Thyroid gland (tissue), 4 donors: ENCODE measurements around the gene ST8SIA2. TPM values are rescaled to one million over a fixed set of nuclear protein-coding genes. Genes with fewer than 3 reads are reported as not detected.

Source experiments
- DNase-seq, 2 donors: peaks; one replicate each; pipeline ENCODE4 v3.0.0-alpha.2; 2019
- H3K27ac ChIP-seq, 3 donors: fragments of 200-600 bp; sonication (generic); 1 replicate in 2 of 3; 2 replicates in 1 of 3; pipeline ENCODE4 v1.5.1; 2016 to 2019; ENCODE audit warnings: mild to moderate bottlenecking in 1 of 3, moderate library complexity in 1 of 3
- H3K27me3 ChIP-seq: fragments of 200-600 bp; sonication (generic); one replicate; pipeline ENCODE4 v1.5.1; 2019
- H3K36me3 ChIP-seq, 2 donors: fragments of 200-600 bp; sonication (generic); one replicate each; pipeline ENCODE4 v1.5.1; 2016 to 2019
- H3K4me1 ChIP-seq, 2 donors: fragments of 200-600 bp; sonication (generic); one replicate each; pipeline ENCODE4 v1.5.1; 2017 to 2019
- H3K4me3 ChIP-seq, 3 donors: fragments of 200-600 bp; sonication (generic); replicated peaks in 1 of 3; 1 replicate in 2 of 3; 2 replicates in 1 of 3; pipeline ENCODE4 v1.5.1; 2016; ENCODE audit warnings: mild to moderate bottlenecking in 1 of 3
- H3K9me3 ChIP-seq: fragments of 200-600 bp; sonication (generic); one replicate; pipeline ENCODE4 v1.5.1; 2017
- CTCF ChIP-seq, 6 experiments: fragments of 200-600 bp in 3 of 6; fragments of 450-650 bp in 3 of 6; sonication (generic) in 3 of 6; IDR thresholded peaks; one replicate each; pipeline ENCODE4 v1.5.1; 2016 to 2019; ENCODE audit warnings: antibody characterized with exemption in 6 of 6, mild to moderate bottlenecking in 2 of 6, inconsistent platforms in 1 of 6, moderate library complexity in 1 of 6
- POLR2A ChIP-seq, 2 donors: fragments of 450-650 bp; IDR thresholded peaks; one replicate each; pipeline ENCODE4 v1.6.1; 2017; ENCODE audit warnings: antibody characterized with exemption in 2 of 2, mild to moderate bottlenecking in 2 of 2, moderate library complexity in 1 of 2
- WGBS, 2 donors: methylation state at CpG; one replicate each; pipeline ENCODE4 v1.1.5; 2017; 5-methylcytosine and 5-hydroxymethylcytosine counted together
- intact Hi-C: fragments of 100-400 bp; cut with DNase I; formaldehyde crosslinking; loops from one replicate; pipeline ENCODE4 v1.15.1; 2023
- total RNA-seq, 4 donors: library from RNA; depleted of rRNA; stranded (reverse); fragments of >200 nt; gene quantifications; one replicate each; pipeline ENCODE4 v1.2.3, GENCODE V29; 2016

Gene ST8SIA2, protein sequence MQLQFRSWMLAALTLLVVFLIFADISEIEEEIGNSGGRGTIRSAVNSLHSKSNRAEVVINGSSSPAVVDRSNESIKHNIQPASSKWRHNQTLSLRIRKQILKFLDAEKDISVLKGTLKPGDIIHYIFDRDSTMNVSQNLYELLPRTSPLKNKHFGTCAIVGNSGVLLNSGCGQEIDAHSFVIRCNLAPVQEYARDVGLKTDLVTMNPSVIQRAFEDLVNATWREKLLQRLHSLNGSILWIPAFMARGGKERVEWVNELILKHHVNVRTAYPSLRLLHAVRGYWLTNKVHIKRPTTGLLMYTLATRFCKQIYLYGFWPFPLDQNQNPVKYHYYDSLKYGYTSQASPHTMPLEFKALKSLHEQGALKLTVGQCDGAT
- total RNA-seq: 1 to 10 TPM in 1 of 4 donors, under 1 TPM in 1, not detected in 2; under 0.01 to 4.3 TPM

- Histone ChIP-seq H3K4me1 (peaks cover 16 to 19% of the 10 kb centered on the region in 2 donors), H3K27me3 (no peaks in the 10 kb centered on the region)
- 6 to 10% methylated on average over 35 to 44 of the region's 78 CpGs for WGBS, 2 donors
Observed at GRCh38 chr15:92393071-92393979, at the start of gene ST8SIA2. Gene ST8SIA2 (plus strand): TSS chr15:92393881. CDS start chr15:92394065, 184 bp downstream.

GRCh38 chr15:92343924-92344643 is 49.6 kb upstream of the ST8SIA2 start:
- intact Hi-C loops: no loop called here
- H3K27ac ChIP-seq: no peak overlapping the region
- no peaks in the 10 kb centered on the region for H3K27me3 ChIP-seq
- H3K9me3 ChIP-seq: no peaks in the 10 kb centered on the region
- H3K36me3 ChIP-seq: no peaks in the 10 kb centered on the region
- TF ChIP-seq POLR2A (IDR thresholded peaks at IDR 0.05): no peak
- TF ChIP-seq CTCF (IDR thresholded peaks at IDR 0.05): no peak
- no peak overlapping the region for H3K4me3 ChIP-seq
- WGBS, 2 donors: 19 to 23% methylated on average over 14 to 17 of the region's 17 CpGs
- peaks cover 18 to 29% of the 10 kb centered on the region in 2 donors for H3K4me1 ChIP-seq
- peak; percentile 83 to 90 for DNase-seq

More at GRCh38 chr15:92393071-92393979, at the start of gene ST8SIA2:
- Histone ChIP-seq H3K27ac (no peak within 1 kb of the TSS), H3K4me3 (peak within 1 kb of the TSS in 1 of 3 donors; percentile 34), H3K36me3 (no peaks in the 10 kb centered on the region), H3K9me3 (no peaks in the 10 kb centered on the region)
- no peak for TF ChIP-seq POLR2A (IDR thresholded peaks at IDR 0.05)
- no peak for TF ChIP-seq CTCF (IDR thresholded peaks at IDR 0.05)
- DNase-seq: peak; percentile 61 to 64
- intact Hi-C loops: no loop called here

DNA sequence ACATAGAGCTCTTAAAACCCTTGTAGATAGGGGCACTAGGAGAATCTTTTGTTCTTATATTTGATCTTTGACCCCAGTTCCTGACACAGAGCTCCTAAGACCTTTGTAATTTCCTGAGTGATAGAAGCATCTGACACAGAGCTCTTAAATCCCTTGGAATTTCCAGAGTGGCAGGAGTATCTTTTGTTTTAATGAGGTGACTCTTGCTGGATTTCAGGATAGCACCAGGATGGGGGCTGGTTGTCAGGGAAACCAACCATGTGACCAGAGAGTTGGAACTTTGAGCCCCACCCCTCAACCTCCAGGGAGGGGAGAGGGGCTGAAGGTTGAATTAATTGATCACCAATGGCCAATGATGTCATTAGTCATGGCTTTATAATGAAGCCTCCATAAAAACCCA is 47.6 kb upstream of the ST8SIA2 start:
- DNase-seq: no peak
- no peaks in the 10 kb centered on the region for H3K9me3 ChIP-seq
- H3K4me1 ChIP-seq: peaks cover 18 to 29% of the 10 kb centered on the region in 2 donors
- H3K27me3 ChIP-seq: no peaks in the 10 kb centered on the region
- H3K4me3 ChIP-seq: no peak overlapping the region
- no peaks in the 10 kb centered on the region for H3K36me3 ChIP-seq
- TF ChIP-seq CTCF (IDR thresholded peaks at IDR 0.05) (no peak), POLR2A (IDR thresholded peaks at IDR 0.05) (no peak)
- H3K27ac ChIP-seq: no peak overlapping the region
- intact Hi-C loops: no loop called here

GRCh38 chr15:92355307-92355706 is 38.4 kb upstream of the ST8SIA2 start:
- Histone ChIP-seq H3K4me1 (no peaks in the 10 kb centered on the region), H3K27ac (no peak overlapping the region), H3K27me3 (no peaks in the 10 kb centered on the region), H3K9me3 (no peaks in the 10 kb centered on the region), H3K36me3 (no peaks in the 10 kb centered on the region), H3K4me3 (no peak overlapping the region)
- 95 to 98% methylated on average over 3 of the region's 3 CpGs for WGBS, 2 donors
- DNase-seq: no peak
- TF ChIP-seq CTCF (IDR thresholded peaks at IDR 0.05): no peak
- no peak for TF ChIP-seq POLR2A (IDR thresholded peaks at IDR 0.05)
- intact Hi-C loops: no loop called here
